SH-SY5Y (cell line): Measurements from ENCODE around the gene LPCAT1.

ENCODE experiments used
- GATA2 ChIP-seq: IDR thresholded peaks from 2 replicates; pipeline ENCODE4 v1.6.1; 2011; ENCODE audit warnings: mild to moderate bottlenecking, low read depth, low read length
- GATA3 ChIP-seq: IDR thresholded peaks from 2 replicates; pipeline ENCODE4 v1.6.1; 2011; ENCODE audit warnings: low read depth, mild to moderate bottlenecking, low read length, moderate library complexity

GRCh38 chr5:1536871-1537602 lies 13.3 kb upstream of the LPCAT1 start:
- TF ChIP-seq GATA3 = no peak
- TF ChIP-seq GATA2 = no peak
